ENCODE data around the gene MVB12B. TPM values are rescaled to one million over a fixed set of nuclear protein-coding genes. Genes with fewer than 3 reads are reported as not detected.

The MVB12B gene
- total RNA-seq, 1 experiment from 2014 or later, result 9.4 TPM

GRCh38 chr9:126329476-126330275, 3.0 kb downstream of the MVB12B start:
- TF ChIP-seq REST (IDR thresholded peaks at IDR 0.05; ENCODE audit: insufficient read depth in 1 of 2, low read depth in 2 of 2, low read length in 1 of 2) (no peak), CTCF (IDR thresholded peaks at IDR 0.05) (no peak), POLR2AphosphoS5 (IDR thresholded peaks at IDR 0.05; ENCODE audit: low read depth, low read length) (no peak), TCF7L2 (IDR thresholded peaks at IDR 0.05; ENCODE audit: low read depth, low read length) (no peak)
- peaks cover 11% of the 10 kb centered on the region for H3K4me1 ChIP-seq (ENCODE audit: control insufficient read depth, insufficient read depth, low read length)
- no TSS peak for BruUV-seq (replicated peaks)
- no peak for DNase-seq (ENCODE audit: low read depth, low spot score)
- no peak overlapping the region for H3K27ac ChIP-seq (ENCODE audit: low read length)
- no peak overlapping the region for H3K4me3 ChIP-seq (ENCODE audit: low read depth in 2 of 2, low read length in 2 of 2)
- CTCF ChIA-PET, result no interaction called here
- no peak for ATAC-seq
- no peaks in the 10 kb centered on the region for H3K27me3 ChIP-seq (ENCODE audit: control insufficient read depth, insufficient read depth, low read length)
- POLR2A ChIA-PET, result interaction anchor here (0.6 kb wide), 2 partner anchors 14 to 439 kb away, joined by 3 read pairs; no protein-coding TSS in a partner anchor
- intact Hi-C loops (cut with micrococcal nuclease; ENCODE audit: unreplicated experiment), result no loop called here
- no peaks in the 10 kb centered on the region; the same call in 1 of the 2 replicates for H3K36me3 ChIP-seq (ENCODE audit: control insufficient read depth, insufficient read depth, low read length)
- in situ Hi-C loops (cut with HindIII; ENCODE audit: low pct_unique_long_range_greater_than_20kb, low sequenced_read_pairs), result no loop called here
- peaks cover 5% of the 10 kb centered on the region; the same call in 1 of the 2 replicates for H3K9me3 ChIP-seq (ENCODE audit: control insufficient read depth, insufficient read depth, low read depth, low read length)

- DNase-seq (ENCODE audit: low read depth, low spot score) (no peak), ATAC-seq (no peak)
- no peak overlapping the region for H3K4me3 ChIP-seq (ENCODE audit: low read depth in 2 of 2, low read length in 2 of 2)
- no peaks in the 10 kb centered on the region for H3K9me3 ChIP-seq (ENCODE audit: control insufficient read depth, insufficient read depth, low read depth, low read length)
- POLR2A ChIA-PET, result no interaction called here
- CTCF ChIA-PET, result no interaction called here
- no peaks in the 10 kb centered on the region for H3K27me3 ChIP-seq (ENCODE audit: control insufficient read depth, insufficient read depth, low read length)
- no peaks in the 10 kb centered on the region; the same call in 1 of the 2 replicates for H3K36me3 ChIP-seq (ENCODE audit: control insufficient read depth, insufficient read depth, low read length)
- intact Hi-C loops (cut with micrococcal nuclease; ENCODE audit: unreplicated experiment) (no loop called here), in situ Hi-C loops (cut with HindIII; ENCODE audit: low pct_unique_long_range_greater_than_20kb, low sequenced_read_pairs) (no loop called here)
- TF ChIP-seq REST (IDR thresholded peaks at IDR 0.05; ENCODE audit: insufficient read depth in 1 of 2, low read depth in 2 of 2, low read length in 1 of 2) (no peak), TCF7L2 (IDR thresholded peaks at IDR 0.05; ENCODE audit: low read depth, low read length) (no peak), CTCF (IDR thresholded peaks at IDR 0.05) (no peak), POLR2AphosphoS5 (IDR thresholded peaks at IDR 0.05; ENCODE audit: low read depth, low read length) (no peak), SIN3A (IDR thresholded peaks at IDR 0.05; ENCODE audit: borderline replicate concordance, insufficient read depth, low read depth, low read length) (no peak)
- no peak overlapping the region for H3K27ac ChIP-seq (ENCODE audit: low read length)
- peaks cover 11% of the 10 kb centered on the region for H3K4me1 ChIP-seq (ENCODE audit: control insufficient read depth, insufficient read depth, low read length)
- BruUV-seq (replicated peaks), result no TSS peak
These were observed 3.9 kb downstream of the MVB12B start for GRCh38 chr9:126330536-126330935.
